ENCODE results near the gene P2RX6. TPM values are rescaled to one million over a fixed set of nuclear protein-coding genes. Genes with fewer than 3 reads are reported as not detected.

Gene P2RX6
- total and polyA plus RNA-seq, 9 of the 15 experiments (the other 6 are each of a cell fraction or from before 2014, with no cell fraction given) = 0.01 to 3.9 (median 1.5) TPM; not detected in 1

- Histone ChIP-seq H3K9me1 (ENCODE audit: control insufficient read depth, insufficient read depth, low read length) (peaks cover 5% of the 10 kb centered on the region), H3K9me3 (replicated peaks; ENCODE audit: control insufficient read depth, insufficient read depth, low read depth, low read length) (peaks cover 11% of the 10 kb centered on the region), H3K27ac (ENCODE audit: extremely low read depth, low read depth, low read length) (no peak overlapping the region), H4K20me1 (replicated peaks; ENCODE audit: control insufficient read depth, insufficient read depth, low read length) (no peaks in the 10 kb centered on the region; the same call in 1 of the 2 replicates), H3K27me3 (ENCODE audit: control insufficient read depth in 2 of 2, insufficient read depth in 2 of 2, low read length in 2 of 2) (peaks cover 21 to 36% of the 10 kb centered on the region in 2 experiments; a peak in 4 of 5 replicates), H3K36me3 (ENCODE audit: control insufficient read depth, insufficient read depth, low read length) (peaks cover 15% of the 10 kb centered on the region), H3K9ac (ENCODE audit: insufficient read depth in 1 of 2, low read depth in 2 of 2, low read length in 2 of 2) (peak overlapping the region in 1 of 2 experiments; percentile 97; a peak in 1 of 4 replicates), H3K79me2 (ENCODE audit: control insufficient read depth, insufficient read depth, low read length) (peaks cover 23% of the 10 kb centered on the region), H3K4me2 (ENCODE audit: insufficient read depth, low read length) (no peak overlapping the region), H2AFZ (ENCODE audit: low read depth, low read length) (peak overlapping the region; percentile 24; the same call in 1 of the 2 replicates), H3K4me3 (no peak overlapping the region), H3K4me1 (replicated peaks in 1 of 2; ENCODE audit: control insufficient read depth in 2 of 2, insufficient read depth in 2 of 2, low read length in 2 of 2) (peaks cover 19 to 62% of the 10 kb centered on the region in 2 experiments)
- in situ Hi-C loops (cut with MboI) (no loop called here), intact Hi-C loops (cut with micrococcal nuclease) (no loop called here)
- POLR2A ChIA-PET = interaction anchor here (0.6 to 64.4 kb wide), 6 partner anchors 9 to 223 kb away, joined by 3 to 1556 read pairs (median 48); partner anchors contain the start of genes AIFM3, CRKL and THAP7
- BruUV-seq (replicated peaks) = no TSS peak
- FAIRE-seq (no peak), ATAC-seq (peak; percentile 1; the same call in 2 of the 3 replicates), DNase-seq (ENCODE audit: extremely low read depth in 1 of 4, low spot score in 3 of 4) (peak; percentile 64 to 98 (median 92))
- WGBS (ENCODE audit: insufficient coverage, low coverage, missing lambda C conversion rate) = 70% methylated on average over 39 of the region's 39 CpGs
- CTCF ChIA-PET (ENCODE audit: low intra/inter-chr PET ratio) = no interaction called here
- TF ChIP-seq REST (IDR thresholded peaks at IDR 0.05; ENCODE audit: borderline replicate concordance) = no peak
- TF ChIP-seq REST (CRISPR knock-in tag; IDR thresholded peaks at IDR 0.05; ENCODE audit: low read depth) = 0 out of 2 replicates have a peak, but pooled peaks have one; percentile 33
- TF ChIP-seq BHLHE40 (IDR thresholded peaks at IDR 0.05; ENCODE audit: low read length) = peak; percentile 54; the same call in 1 of the 2 replicates
- no peak for TF ChIP-seq ATF1 (CRISPR knock-in tag; IDR thresholded peaks at IDR 0.05)
- TF ChIP-seq ATF1 (tag; IDR thresholded peaks at IDR 0.05) = peak; percentile 38; the same call in 1 of the 2 replicates
- TF ChIP-seq HDAC8 (tag; IDR thresholded peaks at IDR 0.05) = no peak
- no peak for TF ChIP-seq ZNF764 (CRISPR knock-in tag; IDR thresholded peaks at IDR 0.05; ENCODE audit: low read depth)
- peak; percentile 40 to 80 for TF ChIP-seq E2F6 (IDR thresholded peaks at IDR 0.05; ENCODE audit: borderline replicate concordance in 1 of 2, extremely low read depth in 1 of 2, insufficient read depth in 1 of 2, insufficient read length in 1 of 2, low read depth in 1 of 2, low read length in 1 of 2, poor library complexity in 1 of 2, severe bottlenecking in 1 of 2)
- 0 out of 2 replicates have a peak, but pooled peaks have one; percentile 2 for TF ChIP-seq SREBF1 (IDR thresholded peaks at IDR 0.05; ENCODE audit: borderline replicate concordance, low read depth, low read length)
Observed at GRCh38 chr22:20979243-20979809, 35.6 kb upstream of the P2RX6 start.

Measured in K562 (cell line).